ENCODE measurements around the gene ANKMY2.
A peak's percentile ranks its signal among the peaks of the same experiment; 100 is the strongest.
"Not testable (repeated sequence)": the region's sequence is repeated elsewhere in the genome, so short reads cannot be mapped to it uniquely, and the experiment has no call there.

Gene ANKMY2

DNA sequence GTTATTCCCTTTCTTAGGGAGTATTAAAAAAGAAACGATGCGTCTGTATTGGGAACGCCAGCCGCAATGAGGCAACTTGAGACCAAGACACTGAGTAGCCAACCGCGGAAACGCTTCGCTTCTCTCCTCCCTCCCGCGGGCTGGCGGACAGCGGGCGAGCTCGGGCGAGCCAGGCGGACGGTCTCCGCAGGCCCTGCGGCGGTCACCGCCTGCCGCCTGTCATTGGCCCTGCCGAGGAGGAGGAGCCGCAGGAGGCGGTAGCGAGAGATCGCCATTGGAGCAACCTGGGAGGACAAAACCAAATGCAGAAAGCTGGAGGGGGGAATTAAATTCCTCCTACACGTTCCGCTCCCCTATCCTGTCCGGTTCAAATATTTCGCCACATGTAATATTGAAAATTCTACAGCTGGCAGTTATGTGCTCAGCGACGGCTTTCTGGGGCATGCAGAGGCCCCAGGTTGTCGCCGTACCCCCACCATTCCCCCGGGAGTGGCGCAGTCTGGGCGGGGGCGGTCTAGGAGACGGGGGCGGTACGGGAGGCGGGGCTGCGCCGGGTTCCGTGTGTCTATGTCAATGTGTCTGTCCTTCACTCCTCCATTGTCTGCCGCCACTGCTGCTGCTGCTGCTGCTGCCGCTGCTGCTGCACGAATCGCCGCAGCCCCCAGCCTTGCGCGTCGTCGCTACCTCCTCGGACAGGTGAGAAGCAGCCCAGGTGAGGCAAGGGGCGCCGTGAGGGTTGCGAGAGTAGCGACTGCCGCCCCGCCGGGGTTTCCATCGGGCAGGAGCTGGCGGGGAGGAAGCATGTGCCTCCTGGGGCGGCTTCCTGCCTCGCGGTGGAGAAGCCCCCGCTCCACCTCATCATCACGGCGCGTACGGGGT is at the start of gene ANKMY2, which contains the start of gene BZW2:
Gene ANKMY2, minus strand, starts transcription at position 162 of the 879 bp plus-strand sequence. CDS start 181 bp downstream, outside the sequence.
Gene BZW2, plus strand, starts transcription at position 589 of the 879 bp plus-strand sequence. CDS start 19,263 bp downstream, outside the sequence.
- peak; percentile 77 for DNase-seq (ENCODE audit: low read depth, low spot score)

DNA sequence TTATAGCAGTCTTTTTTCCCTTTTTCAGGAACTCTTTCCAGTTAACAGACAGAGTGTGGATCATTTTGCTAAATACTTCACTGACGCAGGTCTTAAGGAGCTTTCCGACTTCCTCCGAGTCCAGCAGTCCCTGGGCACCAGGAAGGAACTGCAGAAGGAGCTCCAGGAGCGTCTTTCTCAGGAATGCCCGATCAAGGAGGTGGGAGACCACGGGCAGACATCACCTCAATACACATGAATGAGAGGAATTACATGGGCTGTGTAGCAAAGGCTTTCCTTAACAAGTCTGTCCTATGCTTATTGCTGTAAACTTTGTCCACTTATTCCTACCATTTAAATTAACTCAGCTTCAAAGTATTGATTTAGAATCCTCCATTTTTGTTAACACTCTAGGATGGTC is 49.3 kb upstream of the ANKMY2 start:
- no peak for DNase-seq (ENCODE audit: low read depth, low spot score)

DNA sequence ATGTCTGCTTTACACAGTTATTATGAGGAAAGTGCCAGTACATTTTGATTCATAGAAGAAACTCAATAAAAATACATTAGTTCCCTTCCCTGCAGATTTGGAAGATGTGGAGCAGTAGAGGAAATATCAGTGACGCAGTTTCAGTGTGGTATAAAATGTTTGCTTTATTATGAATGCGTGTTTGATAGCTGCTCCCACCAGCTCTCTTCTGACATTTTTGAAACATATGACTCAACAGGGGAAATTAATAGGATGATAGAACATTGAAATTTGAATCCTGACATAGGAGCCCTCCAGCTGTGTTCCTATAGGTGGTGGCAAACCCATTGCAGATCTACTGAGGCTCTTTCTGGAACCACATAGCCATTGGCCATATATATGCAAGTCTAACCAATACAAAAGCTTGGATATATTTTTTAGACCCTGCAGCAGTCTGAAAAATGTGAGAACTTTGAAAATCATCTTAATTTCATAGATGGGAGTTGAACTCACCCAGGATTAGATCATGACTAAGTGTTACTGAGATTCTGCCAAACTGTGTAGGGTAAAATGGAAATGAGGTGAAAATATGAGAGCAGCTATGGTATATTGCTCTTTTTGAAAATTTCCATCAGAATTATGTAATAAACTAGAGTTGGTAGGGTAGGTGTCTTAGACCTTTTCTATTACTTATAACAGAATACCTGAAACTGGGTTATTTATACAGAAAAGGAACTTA is 48.2 kb upstream of the ANKMY2 start:
- no peak for DNase-seq (ENCODE audit: low read depth, low spot score)

GRCh38 chr7:16691241-16691640 is 45.7 kb upstream of the ANKMY2 start:
- no peak for DNase-seq (ENCODE audit: low read depth, low spot score)

GRCh38 chr7:16688249-16688648 is 42.7 kb upstream of the ANKMY2 start:
- DNase-seq (ENCODE audit: low read depth, low spot score): no peak

DNA sequence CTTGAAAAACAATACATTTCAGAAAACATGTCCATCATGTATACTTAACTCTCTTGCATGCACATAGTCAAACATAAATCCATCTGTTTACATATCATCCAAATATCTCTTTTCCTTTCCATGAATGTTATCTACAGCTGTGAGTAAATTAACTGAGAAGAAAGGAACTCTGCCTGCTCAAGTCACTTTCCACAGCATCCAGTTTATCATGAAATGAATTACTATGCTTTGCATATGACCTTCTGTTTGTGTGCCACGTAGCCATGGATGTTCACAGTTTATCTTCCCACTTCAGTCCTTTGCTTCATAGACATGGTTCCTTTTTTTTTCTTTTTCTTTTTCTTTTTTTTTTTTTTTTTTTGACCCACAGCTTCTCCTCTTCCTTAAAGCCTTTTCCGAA is 40.0 kb upstream of the ANKMY2 start:
- DNase-seq (ENCODE audit: low read depth, low spot score): no peak

DNA sequence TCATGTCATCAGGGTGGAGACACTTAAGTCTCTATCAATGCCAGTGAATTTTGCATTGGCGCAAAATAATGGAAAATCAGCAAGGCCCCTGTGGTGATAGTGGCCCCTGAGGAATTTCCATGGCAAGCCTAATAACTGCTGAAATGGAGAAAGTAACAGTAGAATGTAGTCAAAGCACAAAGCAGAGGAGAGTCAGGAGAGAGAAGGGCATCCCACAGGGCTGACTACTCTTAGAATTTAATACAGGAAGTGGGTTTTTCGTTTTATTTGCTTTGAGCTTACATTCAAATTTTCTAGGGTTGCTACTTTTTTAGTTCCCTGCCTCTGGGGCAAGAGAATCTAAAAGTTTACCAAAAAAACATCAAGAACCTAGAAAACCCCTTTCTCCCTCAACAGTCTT is 39.4 kb upstream of the ANKMY2 start:
- DNase-seq (ENCODE audit: low read depth, low spot score): no peak

GRCh38 chr7:16678645-16679566 is 33.4 kb upstream of the ANKMY2 start:
- DNase-seq (ENCODE audit: low read depth, low spot score): not testable (repeated sequence)

DNA sequence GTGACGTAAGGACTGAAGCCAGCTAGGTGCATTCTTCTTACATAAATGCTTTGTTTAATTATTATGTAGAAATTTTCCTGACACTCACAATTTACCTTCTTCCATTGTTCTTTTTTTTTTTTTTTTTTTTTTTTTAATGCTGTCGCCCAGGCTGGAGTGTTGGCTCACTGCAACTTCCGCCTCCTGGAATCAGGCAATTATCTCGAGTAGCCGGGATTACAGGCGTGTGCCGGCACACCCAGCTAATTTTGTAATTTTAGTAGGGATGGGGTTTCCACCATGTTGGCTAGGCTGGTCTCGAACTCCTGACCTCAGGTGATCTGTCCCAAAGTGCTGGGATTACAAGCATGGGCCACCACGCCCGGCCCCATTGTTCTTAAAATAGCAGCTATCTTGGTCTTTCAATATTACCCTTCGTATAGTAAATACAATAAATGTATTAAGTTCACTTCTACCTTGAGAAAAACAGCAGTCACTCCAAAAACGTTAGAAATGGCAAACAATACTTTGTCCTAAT is 32.5 kb upstream of the ANKMY2 start:
- no peak for DNase-seq (ENCODE audit: low read depth, low spot score)

DNA sequence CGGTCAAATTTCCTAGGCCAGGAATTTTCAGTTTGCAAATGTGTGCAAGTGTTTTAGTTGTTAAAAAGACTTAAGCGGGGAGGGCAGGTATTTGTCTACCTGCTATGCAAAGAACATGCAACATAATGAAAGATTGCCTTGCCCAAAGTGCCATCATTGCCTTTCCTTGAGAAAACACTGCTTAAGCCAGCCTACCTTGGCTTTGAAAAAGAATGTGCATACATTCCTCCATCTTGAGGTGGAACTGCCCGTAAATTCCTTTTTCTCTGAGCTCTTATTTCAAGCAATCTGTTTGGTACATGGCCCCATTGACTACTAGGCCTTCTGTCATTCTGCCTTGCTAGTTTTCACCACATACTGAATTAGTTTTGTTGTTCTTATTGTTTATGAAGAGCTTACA is 29.7 kb upstream of the ANKMY2 start:
- DNase-seq (ENCODE audit: low read depth, low spot score): no peak

- no peak for DNase-seq (ENCODE audit: low read depth, low spot score)
These were observed 26.3 kb upstream of the ANKMY2 start for GRCh38 chr7:16671811-16672210.

- DNase-seq (ENCODE audit: low read depth, low spot score): no peak
These were observed 25.3 kb upstream of the ANKMY2 start for GRCh38 chr7:16670731-16671344.

- DNase-seq (ENCODE audit: low read depth, low spot score): no peak
These were observed 24.5 kb upstream of the ANKMY2 start for GRCh38 chr7:16670021-16670420.

- DNase-seq (ENCODE audit: low read depth, low spot score): no peak
These were observed 24.0 kb upstream of the ANKMY2 start for GRCh38 chr7:16669581-16669980.

- no peak for DNase-seq (ENCODE audit: low read depth, low spot score)
These were observed 23.4 kb upstream of the ANKMY2 start for GRCh38 chr7:16668978-16669377.

DNA sequence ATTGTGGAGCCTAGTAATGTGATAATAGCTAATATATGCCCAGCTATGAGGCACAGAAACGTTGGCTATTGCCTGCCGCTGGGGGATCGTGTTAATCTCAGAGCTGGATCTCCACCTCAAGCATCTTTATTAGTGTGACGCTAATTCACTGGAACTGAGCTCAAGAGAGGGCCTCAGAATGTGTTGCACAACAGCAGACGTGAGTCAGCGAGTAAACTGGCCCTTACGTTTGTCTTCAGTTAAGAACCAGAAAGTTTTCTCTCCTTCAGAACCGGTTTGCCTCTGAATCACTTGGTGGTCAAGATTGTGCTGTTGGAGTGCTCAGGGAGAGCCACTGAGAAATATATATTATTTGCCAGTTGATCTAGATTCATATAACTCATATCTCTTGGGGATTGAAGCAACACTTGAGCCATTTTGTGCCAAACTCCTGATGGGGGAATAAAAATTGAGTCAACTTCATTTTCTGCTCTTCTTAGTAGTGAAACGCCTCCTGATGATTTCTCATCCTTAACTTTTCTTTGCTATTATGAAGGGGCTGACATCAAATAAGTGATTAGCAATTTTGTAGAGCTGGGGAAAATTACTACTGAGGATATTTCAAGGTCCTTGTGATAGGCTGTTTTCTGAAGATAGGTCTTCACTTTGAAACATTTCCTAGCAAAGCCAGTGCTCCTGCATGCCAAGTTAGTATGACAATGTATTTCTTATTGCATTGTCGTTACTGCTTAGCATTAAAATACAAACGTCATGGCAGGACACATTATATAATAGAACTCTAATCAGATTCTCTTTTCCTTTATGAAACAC is 22.7 kb upstream of the ANKMY2 start:
- DNase-seq (ENCODE audit: low read depth, low spot score): no peak

GRCh38 chr7:16667355-16667754 is 21.8 kb upstream of the ANKMY2 start:
- no peak for DNase-seq (ENCODE audit: low read depth, low spot score)

DNA sequence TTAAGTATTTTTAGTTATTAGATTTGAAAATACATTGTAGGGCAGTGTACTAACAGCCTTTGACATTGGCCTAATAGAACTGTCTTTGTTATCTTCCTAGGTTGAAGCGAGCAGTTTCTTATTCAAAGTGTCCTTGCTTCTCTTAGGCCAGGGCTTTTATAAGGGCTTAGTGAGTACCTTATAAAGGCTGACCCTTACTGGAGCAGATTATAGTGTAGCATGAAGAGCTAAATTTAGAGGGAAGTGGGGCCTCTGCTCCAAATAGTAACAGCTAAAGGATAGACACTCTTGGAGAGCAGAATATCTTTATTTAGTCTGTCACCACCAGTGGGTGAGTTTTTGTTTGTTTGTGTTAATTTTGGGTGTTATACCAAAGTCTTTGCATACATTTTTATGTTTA is 16.4 kb upstream of the ANKMY2 start:
- DNase-seq (ENCODE audit: low read depth, low spot score): no peak

DNA sequence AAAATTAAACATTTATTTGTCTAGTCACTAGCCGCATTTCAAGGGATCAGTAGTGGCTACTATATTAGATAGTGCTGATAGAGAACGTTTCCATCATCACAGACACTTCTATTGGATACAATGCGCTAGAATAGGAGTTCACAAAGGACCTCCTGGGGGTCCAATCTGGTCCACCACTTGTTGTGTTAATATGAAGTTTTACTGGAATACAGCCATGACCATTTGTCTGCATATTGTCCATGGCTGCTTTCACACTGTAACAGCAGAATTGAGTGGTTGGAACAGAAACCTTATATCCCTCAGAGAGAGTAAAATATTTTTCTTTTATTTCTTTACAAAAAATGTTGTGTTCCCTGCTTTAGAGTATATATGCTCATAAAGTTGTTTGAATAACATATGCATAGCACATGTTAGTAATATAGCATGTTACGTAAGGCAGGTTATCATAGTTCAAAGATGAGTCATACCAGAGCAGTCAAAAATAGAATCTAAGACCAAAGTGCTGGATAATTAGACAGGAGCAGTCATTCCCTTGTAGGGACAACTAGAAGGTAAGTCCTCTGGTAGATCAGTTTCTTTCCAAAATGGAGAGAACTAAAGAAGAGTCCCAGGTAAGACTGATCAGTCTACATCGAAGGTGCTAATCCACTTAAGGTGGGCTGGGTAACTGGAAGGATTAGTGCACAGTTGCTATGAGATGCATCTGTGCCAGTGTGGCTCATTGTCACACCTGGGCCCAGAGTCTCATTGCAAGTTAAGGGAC is 15.3 kb upstream of the ANKMY2 start:
- DNase-seq (ENCODE audit: low read depth, low spot score): no peak

All from activated naive CD8-positive, alpha-beta T cell treated with anti-CD3 and anti-CD28 coated beads, Interleukin-2, amount 50 U/mL, for 16 hours (primary cell).